Hematopoietic multipotent progenitor cell treated with erythropoietin and hydrocortisone succinate and interleukin-3 and kit ligand, for 8 days (in vitro differentiated cells): ENCODE data around the gene NOL4L.

Source experiments
- DNase-seq: peaks from one replicate; pipeline ENCODE4 v3.0.0-alpha.2; 2015

The NOL4L gene

GRCh38 chr20:32406701-32407100 lies 178.4 kb downstream of the NOL4L start:
- no peak for DNase-seq

DNA sequence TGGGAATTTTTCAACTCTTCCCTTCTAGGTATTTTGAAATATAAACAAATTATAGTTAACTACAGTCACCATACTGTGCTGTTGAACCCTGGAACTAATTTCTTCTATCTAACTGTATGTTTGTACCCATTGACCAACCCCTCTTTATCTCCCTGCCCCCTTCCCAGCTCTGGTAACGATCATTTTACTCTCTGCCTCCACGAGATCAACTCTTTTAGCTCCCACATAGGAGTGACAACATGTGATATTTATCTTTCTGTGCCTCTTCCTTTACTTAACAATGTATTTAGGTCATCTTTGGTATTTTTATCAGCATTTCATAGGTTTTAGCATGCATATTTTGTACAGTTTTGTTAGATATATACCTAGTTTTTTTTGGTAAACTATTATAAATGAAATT lies 181.1 kb downstream of the NOL4L start:
- peak; percentile 93 for DNase-seq

DNA sequence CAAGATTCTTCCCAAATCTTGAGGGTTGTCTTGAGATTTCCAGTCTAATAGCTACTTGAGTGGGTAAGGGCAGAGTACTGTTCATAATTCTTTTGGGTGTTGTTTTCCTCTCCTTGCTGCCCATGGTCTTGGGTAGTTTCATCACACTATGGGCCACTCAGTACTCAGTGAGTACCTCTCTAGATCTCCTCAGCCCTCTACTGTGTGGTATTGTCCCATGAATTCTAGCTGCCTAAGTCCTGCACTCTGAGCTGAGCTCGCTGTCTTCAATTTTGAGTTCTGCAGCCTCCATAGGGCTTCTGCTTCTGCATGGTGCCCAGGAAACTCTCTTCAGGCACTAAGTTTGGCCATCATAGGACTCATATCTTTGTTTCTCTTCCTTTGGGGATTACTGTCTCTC lies 184.7 kb downstream of the NOL4L start:
- no peak for DNase-seq

DNA sequence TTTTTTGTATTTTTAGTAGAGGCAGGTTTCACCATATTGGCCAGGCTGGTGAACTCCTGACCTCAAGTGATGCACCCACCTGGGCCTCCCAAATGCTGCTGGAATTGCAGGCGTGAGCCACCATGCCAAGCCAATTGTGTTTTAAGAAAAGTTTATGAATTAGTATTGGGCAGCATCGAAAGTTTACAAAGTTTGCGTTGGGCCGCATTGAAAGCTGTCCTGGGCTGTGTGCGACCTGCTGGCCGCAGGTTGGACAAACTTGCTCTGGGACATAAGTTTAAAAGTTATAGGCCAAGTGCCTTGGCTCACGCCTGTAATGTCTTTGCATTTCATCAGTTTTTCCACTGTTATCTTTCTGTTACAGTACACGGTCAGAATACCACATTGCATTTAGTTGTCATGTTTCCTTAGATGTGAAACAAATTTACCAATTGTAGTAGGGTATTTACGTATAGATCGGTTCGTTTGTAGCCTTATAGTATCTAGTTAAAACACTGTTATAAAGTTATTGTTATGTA lies 187.5 kb downstream of the NOL4L start:
- DNase-seq, result peak; percentile 90

- DNase-seq, result no peak
Measured at GRCh38 chr20:32396646-32397160, 188.4 kb downstream of the NOL4L start.

- no peak for DNase-seq
Measured at GRCh38 chr20:32395066-32395465, 190.1 kb downstream of the NOL4L start.
